GM21390 (cell line): ENCODE results near the gene CLDN14.

ENCODE experiments used
- ATAC-seq: cut with Tn5 transposase; IDR thresholded peaks from one replicate; pipeline ENCODE4 v1.9.1; 2021; ENCODE audit not compliant: unreplicated experiment

The CLDN14 gene

DNA sequence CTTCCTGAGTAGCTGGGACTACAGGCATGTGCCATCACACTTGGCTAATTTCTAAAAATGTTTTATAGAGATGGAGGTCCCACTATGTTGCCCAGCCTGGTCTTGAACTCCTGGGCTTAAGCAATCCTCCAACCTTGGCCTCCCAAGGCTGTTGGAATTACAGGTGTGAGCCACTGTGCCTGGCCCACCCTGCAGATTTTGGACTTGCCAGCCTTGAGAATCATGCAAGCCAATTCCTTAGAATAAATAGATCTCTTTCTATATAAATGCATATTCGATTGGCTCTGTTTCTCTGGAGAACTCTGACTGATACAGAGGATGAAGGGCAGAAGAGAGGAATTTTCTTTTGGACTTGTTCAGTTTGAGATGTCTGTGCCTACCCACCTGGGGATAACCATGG is 6.7 kb downstream of the CLDN14 start:
- ATAC-seq = no peak

DNA sequence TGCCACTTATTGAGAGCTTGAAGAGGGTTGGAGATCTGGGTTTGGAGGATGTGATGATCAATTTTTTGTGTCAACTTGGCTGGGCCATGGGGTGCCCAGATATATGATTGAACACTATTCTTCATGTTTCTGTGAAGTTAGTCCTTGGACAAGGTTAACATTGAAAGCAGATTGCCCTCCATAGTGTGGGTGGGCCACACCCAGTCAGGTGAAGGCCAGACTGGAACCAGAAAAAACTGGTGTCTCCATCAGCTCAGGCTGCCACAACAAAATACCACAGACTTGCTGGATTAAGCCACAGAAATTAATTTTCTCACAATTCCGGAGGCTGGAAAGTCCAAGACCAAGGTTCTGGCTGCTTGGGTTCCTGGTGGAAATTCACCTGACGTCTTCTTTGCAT is 7.5 kb downstream of the CLDN14 start:
- no peak for ATAC-seq

DNA sequence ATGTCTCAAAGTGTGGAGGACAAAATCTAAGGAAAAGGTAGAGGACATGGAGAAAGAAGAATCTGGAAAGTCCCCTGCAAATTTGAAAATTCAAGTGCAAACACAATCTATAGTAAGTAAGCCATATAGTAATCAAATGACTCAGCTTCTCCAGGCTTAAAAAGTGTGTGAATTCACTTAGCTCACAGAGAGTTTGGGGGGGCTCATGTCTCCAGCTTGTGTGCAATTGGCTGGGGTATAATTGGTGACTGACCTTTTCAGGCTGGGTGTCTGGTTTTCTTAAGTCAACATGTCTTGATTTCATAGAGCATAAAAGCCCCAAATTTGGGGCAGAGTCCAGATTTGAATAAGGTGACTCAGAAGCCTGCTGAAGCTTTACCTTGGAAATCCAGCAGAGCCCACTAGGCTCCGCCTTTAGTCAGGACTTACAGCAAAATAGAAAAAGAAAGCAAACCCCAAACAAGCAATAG is 8.6 kb downstream of the CLDN14 start:
- no peak for ATAC-seq

DNA sequence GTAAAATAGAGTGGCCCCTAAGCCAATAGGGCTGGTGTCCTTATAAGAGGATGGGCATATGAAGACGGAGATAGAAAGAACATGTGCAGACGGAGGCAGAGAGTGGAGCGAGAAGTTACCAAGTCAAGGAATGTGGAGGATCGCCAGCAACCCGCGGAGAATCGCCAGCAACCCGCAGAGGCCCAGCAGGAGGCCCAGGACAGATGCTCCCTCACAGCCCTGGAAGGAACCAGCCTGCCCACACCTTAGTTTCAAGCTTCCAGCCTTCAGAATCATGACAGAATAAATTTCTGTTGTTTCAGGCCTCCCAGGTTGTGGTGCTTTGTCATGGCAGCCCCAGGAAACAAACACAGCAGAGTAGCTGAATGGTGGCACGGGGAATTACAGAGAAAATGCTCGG is 9.6 kb downstream of the CLDN14 start:
- ATAC-seq = no peak

DNA sequence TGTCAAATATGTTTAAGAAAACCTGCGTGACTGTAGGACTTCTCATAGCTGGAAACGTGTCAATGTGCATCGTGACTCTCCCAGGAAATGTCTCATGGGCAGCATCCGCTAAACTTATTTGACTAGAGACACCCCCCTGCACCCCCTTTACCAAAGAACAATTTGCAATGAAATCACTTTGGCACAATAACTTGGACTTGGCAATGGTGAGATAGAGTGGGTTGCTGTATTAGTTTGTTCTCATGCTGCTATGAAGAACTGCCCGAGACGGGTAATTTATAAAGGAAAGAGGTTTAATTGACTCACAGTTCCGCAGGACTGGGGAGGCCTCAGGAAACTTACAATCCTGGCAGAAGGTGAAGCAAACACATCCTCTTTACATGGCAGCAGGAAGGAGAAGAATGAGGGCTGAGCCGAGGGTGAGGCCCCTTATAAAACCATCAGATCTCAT is 13.8 kb downstream of the CLDN14 start:
- no peak for ATAC-seq

DNA sequence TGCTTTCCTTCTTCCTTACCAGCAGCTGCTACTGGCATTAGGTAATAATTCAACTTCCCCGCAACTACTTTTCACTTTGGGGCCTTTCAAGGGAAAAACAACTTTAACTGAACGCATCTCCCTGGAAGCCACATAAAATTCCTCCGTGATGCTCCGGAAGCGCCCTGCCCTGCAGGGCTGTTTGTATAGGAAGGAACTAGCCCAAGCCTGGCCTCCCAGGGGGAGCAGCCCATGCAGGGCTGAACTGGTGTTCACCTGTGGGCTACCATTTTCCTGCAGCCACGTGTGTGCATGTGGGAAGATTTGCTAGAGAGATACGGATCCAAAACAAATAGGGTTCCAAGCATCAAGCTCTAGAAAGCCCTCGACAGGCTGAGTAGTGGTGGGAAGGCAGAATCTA is 14.4 kb downstream of the CLDN14 start:
- no peak for ATAC-seq

DNA sequence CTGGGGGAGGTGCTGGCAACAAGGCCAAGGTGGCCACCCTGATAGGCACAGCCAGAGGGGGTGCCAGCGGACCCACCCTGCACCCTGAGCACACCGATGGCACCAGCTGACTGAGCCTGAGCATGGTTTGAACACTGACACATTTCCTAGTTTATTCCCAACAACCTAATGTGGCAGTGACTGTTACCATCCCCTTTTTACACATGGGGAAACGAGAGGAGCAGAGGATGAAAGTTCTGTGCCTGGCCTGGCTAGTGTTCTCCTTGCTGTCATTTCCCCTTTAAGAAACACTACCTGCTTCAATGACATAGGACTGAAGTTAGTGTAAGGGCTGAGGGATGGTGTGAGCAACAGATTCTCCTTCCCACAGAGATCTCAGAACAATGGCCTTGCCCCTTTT is 15.3 kb downstream of the CLDN14 start:
- no peak for ATAC-seq

DNA sequence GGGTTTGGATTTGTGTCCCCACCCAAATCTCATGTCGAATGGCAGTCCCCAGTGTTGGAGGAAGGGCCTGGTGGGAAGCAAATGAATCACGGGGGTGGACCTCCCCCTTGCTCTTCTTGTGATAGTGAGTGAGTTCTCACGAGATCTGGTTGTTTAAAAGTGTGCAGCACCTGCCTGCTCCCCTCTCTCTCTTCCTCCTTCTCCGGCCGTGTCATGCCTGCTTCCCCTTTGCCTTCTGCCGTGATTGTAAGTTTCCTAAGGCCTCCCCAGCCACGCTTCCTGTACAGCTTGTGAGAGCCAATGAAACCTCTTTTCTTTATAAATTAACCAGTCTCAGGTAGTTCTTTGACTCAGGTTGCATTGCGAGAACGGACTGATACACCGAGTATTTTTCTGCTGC is 15.9 kb downstream of the CLDN14 start:
- ATAC-seq = no peak

DNA sequence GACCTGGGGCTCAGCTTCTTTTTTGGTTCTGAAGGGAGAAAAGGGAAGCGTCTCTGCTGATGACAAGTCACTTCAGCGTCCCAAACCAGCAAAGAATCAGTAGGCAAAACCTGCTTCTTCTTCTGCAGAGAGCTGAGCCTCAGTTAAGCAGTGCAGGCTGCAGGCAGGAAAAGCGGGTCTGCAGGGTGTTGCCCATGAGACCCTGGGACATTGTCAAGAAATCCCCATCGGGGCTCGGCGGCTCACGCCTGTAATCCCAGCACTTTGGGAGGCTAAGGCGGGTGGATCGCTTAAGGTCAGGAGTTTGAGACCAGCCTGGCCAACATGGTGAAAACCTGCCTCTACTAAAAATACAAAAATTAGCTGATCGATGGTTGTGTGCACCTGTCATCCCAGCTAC is 16.7 kb downstream of the CLDN14 start:
- ATAC-seq = no peak

DNA sequence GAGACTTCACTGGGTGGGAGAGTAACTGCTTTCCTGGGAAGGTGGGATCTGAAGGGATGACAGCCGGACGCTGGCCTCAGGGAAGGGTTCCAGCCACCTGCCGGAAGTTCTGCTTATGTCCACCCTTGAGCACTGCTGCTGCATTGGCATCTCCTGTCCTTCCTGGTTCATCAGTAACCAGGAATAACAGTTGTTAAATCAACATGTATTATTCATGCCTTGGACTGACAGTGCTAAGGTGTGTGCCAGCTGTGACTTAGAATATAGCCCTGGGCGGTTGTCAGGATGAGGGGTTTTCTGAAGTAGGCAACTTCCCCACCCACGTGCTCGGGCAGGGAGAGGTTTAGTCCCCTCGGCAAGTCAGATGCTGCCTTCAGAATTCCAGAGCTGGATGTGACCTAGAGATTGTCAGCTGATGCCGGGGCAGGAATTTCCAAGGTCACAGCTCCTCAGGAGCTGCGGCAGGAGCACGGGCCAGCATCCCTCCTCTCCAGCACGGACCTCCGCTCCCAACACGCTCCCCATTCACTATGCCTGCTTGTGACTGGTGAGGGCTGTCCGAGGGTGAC is 17.9 kb downstream of the CLDN14 start:
- ATAC-seq = no peak

DNA sequence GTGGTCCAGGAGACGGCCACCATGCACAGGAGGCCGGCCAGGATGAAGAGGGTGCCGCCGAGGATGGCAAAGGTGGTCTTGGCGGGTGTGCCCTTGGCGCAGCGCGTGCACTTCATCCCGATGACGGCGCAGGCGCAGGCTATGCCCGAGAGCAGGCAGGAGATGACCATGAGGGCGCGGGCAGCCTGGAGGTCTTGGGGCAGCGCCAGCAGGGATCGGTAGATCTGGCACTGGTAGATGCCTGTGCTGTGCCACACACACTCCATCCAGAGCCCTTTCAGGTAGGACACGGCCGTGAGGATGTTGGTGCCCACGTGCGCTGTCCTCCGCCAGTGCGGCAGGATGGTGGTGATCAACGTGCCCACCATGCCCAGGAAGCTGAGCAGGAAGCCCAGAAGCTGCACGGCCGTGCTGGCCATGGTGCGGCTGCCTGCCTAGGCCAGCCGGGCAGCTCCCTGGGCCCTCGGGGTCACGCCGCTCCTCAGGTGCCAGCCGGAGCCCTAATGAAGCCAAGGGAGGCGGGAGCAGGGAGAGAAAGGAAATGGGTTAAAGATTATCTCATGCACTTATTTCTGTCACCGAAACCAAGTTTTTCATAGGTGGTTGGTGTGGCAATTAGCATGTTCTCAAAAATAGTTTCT is 18.5 kb downstream of the CLDN14 start:
- ATAC-seq = no peak

DNA sequence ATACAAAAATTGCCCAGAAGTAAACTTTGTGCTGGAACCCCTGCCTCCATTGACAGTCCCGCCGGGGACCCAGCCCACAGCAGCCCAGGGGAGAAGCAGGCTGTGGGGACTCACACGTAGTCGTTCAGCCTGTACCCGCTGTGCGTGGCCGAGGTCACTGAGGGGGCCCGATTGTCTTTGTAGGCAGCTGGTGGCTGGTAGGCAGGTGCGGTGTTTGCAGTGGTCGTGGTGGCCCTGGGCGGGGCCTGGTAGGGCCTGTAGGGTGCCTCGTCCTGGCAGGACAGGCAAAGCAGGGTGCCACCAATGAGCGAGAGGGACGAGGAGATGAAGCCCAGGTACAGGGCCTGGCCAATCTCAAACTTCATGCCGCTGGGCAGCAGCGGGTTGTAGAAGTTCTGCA is 19.1 kb downstream of the CLDN14 start:
- no peak for ATAC-seq

DNA sequence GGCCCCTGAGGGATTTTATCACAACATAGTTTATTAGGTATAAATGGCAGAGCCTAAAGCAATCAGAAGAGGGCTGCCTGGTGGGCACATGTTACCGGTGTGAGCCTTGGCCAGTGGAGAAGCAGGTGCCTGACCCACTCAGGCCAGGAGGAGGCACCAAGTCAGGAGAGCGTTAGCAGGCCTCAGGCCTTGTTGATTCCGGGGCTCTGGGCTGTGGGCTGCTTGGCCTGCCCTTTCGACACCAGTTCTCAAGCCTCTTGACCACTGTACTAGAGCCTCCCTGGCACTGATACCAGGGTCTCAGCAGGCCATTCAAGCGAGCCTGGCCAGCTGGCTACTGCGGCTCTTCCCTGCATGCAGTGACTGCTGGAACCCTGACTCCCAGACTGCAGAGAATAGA is 20.8 kb downstream of the CLDN14 start:
- no peak for ATAC-seq

DNA sequence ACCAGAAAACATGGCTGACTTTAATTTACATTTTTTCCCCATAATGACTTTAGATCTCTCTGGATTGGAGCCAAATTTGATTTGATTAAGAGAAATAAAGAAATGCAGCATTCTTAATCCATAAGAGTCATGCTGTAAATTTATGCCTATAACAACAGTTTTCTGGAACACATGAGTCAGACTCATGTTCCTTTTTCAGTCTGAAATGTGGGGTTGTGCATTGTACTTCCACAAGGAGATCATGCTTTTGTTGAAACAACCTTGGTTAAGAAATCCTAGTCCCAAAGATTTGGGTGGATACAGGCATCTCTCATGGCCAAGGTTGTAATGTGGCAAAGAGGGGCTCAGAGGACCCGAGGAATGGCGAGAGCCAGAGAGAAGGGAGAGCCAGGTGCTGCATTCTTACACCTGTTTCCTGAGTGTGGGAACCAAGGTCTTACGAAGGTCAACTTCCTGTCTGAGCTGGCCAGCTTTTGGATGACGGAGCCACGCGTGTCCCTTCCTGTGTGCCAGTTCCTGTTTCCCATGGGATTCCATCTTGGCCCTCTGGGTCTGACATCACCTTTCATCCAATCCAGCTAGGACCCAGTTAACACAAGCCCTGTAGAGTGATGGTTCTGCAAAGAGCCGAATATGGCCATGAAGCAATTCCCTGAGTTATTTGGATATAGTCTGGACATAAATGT is 23.1 kb downstream of the CLDN14 start:
- no peak for ATAC-seq

DNA sequence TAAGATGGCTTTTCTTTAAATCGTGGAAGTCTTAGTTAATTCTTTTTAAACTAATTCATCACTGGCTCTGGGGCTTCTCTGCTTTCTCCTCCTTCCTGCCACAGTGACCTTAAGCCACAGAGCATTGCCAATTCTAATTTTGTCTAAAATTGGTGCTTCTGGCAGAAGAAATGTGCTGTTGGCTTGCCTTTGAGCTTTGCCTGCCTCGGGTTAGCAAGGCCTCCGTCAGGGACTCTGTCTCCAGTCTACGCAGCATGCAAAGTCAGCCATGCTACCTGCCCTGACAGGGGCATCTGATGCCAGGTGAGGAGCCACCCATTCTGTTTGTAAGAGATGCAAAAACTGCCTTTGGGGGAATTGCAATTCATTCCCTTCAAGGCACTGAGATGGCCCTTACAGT is 25.2 kb downstream of the CLDN14 start:
- ATAC-seq = no peak

DNA sequence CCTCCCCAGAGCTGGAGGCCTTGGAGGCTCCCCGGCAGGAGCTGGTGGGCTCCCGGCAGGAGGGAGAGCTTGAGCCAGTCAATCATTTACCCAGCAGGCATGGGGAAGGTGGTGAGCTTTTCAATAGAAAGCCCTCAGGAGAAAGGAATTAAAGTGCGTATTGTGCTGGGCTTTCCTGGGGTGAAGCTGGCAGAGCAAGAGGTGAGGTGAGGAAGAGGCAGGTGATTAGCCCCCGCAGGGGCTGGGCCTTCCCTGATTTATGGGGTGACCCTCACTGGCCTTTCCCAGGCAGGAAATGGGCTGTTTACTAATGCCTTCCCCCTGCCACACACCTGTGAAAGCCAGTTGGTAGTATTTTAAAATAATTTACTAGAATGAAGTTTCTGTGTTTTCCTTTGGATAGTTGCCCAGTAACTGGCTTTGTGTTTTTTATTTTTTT is 25.8 kb downstream of the CLDN14 start:
- ATAC-seq = no peak

DNA sequence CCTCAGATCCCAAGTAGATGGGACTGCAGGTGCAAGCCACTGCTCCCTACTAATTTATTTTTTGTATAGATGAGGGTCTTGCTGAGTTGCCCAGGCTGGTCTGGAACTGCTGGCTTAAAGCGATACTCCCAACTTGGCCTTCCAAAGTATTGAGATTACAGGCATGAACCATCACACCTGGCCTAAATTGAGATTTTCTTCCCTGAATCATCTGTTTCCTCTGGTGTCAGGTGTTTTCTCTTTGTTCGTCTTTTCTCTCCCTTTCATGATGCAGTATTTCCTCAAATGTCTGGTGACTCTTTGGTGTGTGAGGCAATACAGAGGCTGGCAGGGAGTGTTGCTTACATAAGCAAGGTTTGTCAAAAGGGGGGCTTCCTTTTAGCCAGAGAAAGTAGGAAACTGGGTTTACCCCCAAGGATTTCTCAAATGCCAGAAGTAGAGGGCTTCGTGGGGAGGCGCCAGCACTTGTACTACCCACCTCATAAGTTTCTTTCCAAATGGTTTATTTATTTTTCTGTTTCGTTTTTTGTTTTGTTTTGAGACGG is 27.6 kb downstream of the CLDN14 start:
- ATAC-seq = no peak

DNA sequence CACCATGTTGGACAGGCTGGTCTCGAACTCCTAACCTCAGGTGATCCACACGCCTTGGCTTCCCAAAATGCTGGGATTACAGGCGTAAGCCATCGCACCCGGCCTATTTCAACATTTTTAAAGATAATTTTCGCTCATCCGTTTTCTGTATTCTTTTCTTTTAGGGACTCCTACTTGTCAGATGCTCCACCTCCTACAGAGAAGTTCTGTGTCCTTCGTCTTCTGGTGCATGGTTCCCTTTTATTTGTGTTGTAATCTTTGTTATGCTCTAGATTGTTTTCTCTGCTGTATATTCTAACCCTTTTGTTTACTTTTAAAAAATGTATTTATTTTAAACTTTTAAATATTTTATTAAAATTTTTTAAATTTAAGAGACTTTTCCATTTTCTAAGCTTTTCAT is 28.4 kb downstream of the CLDN14 start:
- ATAC-seq = no peak

DNA sequence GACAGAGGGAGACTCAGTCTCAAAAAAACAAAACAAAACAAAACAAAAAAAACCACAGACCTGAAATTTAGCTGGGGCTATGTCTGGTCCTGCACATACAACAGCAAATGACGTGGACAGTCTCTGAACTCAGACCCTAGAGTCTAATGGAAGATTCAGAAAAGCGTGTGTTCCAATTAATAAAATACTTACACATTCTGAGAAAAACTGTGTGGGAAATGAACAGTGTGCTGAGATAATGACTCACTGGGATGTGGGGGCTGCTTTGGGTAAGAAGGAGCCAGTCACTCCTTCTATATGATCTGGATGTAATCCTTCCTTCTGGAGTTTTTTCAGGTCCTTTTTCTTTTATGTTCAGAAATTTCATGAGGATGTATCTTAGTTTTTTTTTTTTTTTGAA is 29.4 kb downstream of the CLDN14 start:
- ATAC-seq = no peak

DNA sequence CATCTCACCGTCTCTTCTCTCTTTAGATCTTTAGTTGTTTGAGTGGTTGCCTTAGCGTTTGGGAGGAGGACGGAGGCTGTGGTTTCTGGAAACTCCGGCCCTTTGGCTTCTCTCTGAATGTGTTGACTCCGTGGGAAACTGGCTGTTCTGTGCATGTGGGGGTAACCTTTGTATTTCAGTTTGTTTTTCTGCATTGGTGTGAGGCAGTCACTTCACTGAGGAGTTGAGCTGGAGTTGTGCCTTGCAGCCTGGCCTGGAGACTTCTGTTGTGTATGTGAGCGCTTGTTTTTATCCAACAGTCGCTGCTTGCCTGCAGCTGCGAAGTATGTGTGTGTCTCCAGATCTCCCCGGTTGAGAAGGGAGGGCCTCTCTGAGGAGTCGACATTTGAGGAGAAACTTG is 33.6 kb downstream of the CLDN14 start:
- ATAC-seq = no peak

DNA sequence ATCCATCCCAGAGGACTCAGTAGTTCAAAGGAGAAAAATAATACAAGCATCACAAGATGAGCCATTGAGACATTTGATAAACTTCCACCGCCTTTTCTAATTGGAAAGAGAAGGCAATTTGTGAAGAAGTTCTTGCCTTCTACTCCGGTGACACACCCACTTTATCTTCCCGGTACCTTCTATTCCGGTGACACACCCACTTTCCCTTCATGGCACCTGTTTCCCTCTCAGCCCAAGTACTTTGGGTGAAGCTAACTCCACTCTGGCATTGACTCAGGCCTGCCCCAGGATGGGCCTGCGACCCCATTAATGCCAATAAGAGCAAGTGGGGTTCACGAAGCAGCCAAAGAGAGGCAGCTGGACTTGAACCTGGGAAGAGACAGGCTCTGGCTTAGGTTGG is 38.2 kb downstream of the CLDN14 start:
- no peak for ATAC-seq

DNA sequence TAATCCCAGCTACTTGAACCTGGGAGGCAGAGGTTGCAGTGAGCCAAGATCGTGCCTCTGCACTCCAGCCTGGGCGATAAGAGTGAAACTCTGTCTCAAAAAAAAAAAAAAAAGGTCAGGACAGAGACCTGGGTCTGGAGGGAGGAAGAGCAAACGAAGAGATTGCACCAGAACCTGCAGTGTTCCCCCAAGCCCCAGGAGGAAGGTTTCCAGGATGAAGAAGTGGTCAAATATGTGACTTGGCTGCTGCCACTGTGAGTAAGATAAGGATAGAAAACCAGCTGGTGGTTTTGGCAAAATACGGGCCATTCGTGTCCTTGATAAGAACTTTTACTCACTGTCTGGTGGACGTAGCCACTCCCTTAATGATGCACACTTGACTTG is 42.2 kb downstream of the CLDN14 start:
- no peak for ATAC-seq
